A549 (cell line): ENCODE measurements around the gene MRPL18. TPM values are rescaled to one million over a fixed set of nuclear protein-coding genes. Genes with fewer than 3 reads are reported as not detected.
"Not testable (repeated sequence)": the region's sequence is repeated elsewhere in the genome, so short reads cannot be mapped to it uniquely, and the experiment has no call there.

ENCODE experiments used
- ATAC-seq, 2 experiments: fragments of 200-7000 bp in 1 of 2; fragments of >200 bp in 1 of 2; cut with Nextera tagmentation in 1 of 2; cut with Tn5 transposase in 1 of 2; 3 replicates each; pipeline versions ENCODE4 v1.8.0 to v1.9.1; 2018 to 2020; ENCODE audit warnings: mild to moderate bottlenecking in 1 of 2, moderate library complexity in 1 of 2
- CTCF ChIA-PET: fragments of 300-600 bp; sonication (Branson Sonifier 250); formaldehyde crosslinking; extraction: SDS; loops from one replicate; lab custom pipeline; 2021; ENCODE audit warnings: antibody characterized with exemption, inconsistent platforms; lab: Yijun Ruan, JAX
- POLR2A ChIA-PET: fragments of 350-600 bp; formaldehyde crosslinking; extraction: SDS; loops from one replicate; lab custom pipeline; 2021; ENCODE audit warnings: antibody characterized with exemption, inconsistent platforms; lab: Yijun Ruan, JAX
- DNase-seq, 2 experiments: peaks; one replicate each; pipeline versions ENCODE4 v3.0.0 to v3.0.0-alpha.2; 2011 to 2016; ENCODE audit warnings: low read depth in 1 of 2, low spot score in 1 of 2
- FAIRE-seq: peaks from 2 replicates; lab custom pipeline; 2011; peaks lifted over from hg19 to GRCh38; lab: Jason Lieb, UNC
- H3K27ac ChIP-seq, 2 experiments: fragments of >200 bp; sonication (Bioruptor Twin); formaldehyde crosslinking; 3 replicates each; pipeline ENCODE4 v1.5.1; 2016 to 2017
- H3K4me1 ChIP-seq: fragments of >200 bp; sonication (Bioruptor Twin); formaldehyde crosslinking; 3 replicates; pipeline ENCODE4 v1.6.1; 2016
- H3K4me2 ChIP-seq: fragments of >200 bp; sonication (Bioruptor Twin); formaldehyde crosslinking; 3 replicates; pipeline ENCODE4 v1.6.1; 2016
- H3K4me3 ChIP-seq: fragments of >200 bp; sonication (Bioruptor Twin); formaldehyde crosslinking; 3 replicates; pipeline ENCODE4 v1.5.1; 2016
- H3K9me3 ChIP-seq: fragments of >200 bp; sonication (Bioruptor Twin); formaldehyde crosslinking; 3 replicates; pipeline ENCODE4 v1.6.1; 2016
- CBX2 ChIP-seq: fragments of 200-600 bp; sonication (generic); IDR thresholded peaks from 2 replicates; pipeline ENCODE4 v1.6.1; 2016; ENCODE audit warnings: low read depth, mild to moderate bottlenecking, borderline replicate concordance
- CEBPB ChIP-seq, 2 experiments: fragments of >200 bp in 1 of 2; sonication (Bioruptor Twin) in 1 of 2; formaldehyde crosslinking in 1 of 2; IDR thresholded peaks; 2 replicates each; pipeline ENCODE4 v1.6.1; 2012 to 2016
- EP300 ChIP-seq, 2 experiments: fragments of >200 bp; sonication (Bioruptor Twin); formaldehyde crosslinking; IDR thresholded peaks; 2 replicates in 1 of 2; 3 replicates in 1 of 2; pipeline ENCODE4 v1.6.1; 2016 to 2017
- FOSL2 ChIP-seq, 2 experiments: fragments of 450-650 bp in 1 of 2; fragments of >200 bp in 1 of 2; sonication (Bioruptor Twin) in 1 of 2; formaldehyde crosslinking; IDR thresholded peaks; 2 replicates each; pipeline versions ENCODE4 v1.5.0 to v1.6.1; 2016 to 2020; ENCODE audit warnings: mild to moderate bottlenecking in 1 of 2, moderate library complexity in 1 of 2
- HEYL ChIP-seq: fragments of 250-450 bp; sonication (Bioruptor Pico); IDR thresholded peaks from 2 replicates; pipeline ENCODE4 v1.8.0; 2021; ENCODE audit warnings: mild to moderate bottlenecking, moderate library complexity
- KDM1A ChIP-seq: fragments of 200-600 bp; sonication (generic); IDR thresholded peaks from 2 replicates; pipeline ENCODE4 v1.6.1; 2016; ENCODE audit warnings: low read depth, mild to moderate bottlenecking
- MYC ChIP-seq: IDR thresholded peaks from 2 replicates; pipeline ENCODE4 v1.6.1; 2012; ENCODE audit warnings: mild to moderate bottlenecking, inconsistent platforms, low read length, improper control_type of control experiment, borderline replicate concordance
- RFX5 ChIP-seq: fragments of 450-650 bp; IDR thresholded peaks from 2 replicates; pipeline ENCODE4 v1.7.1; 2014; ENCODE audit warnings: antibody characterized with exemption, mild to moderate bottlenecking, moderate library complexity
- SREBF2 ChIP-seq: fragments of 450-650 bp; IDR thresholded peaks from 2 replicates; pipeline ENCODE4 v1.6.1; 2014; ENCODE audit warnings: mild to moderate bottlenecking, moderate library complexity
- TFCP2L1 ChIP-seq: fragments of 250-450 bp; sonication (Bioruptor Pico); IDR thresholded peaks from 2 replicates; pipeline ENCODE4 v1.5.0; 2021; ENCODE audit warnings: mild to moderate bottlenecking
- TP53 ChIP-seq: fragments of 250-450 bp; sonication (Bioruptor Pico); IDR thresholded peaks from 2 replicates; pipeline ENCODE4 v1.5.0; 2021; ENCODE audit warnings: mild to moderate bottlenecking, moderate library complexity
- USF2 ChIP-seq: fragments of 450-650 bp; IDR thresholded peaks from 2 replicates; pipeline ENCODE4 v1.6.1; 2014; ENCODE audit warnings: antibody characterized with exemption
- WGBS: methylation state at CpG from one replicate; pipeline ENCODE4 v1.1.6; 2017; ENCODE audit errors: missing lambda C conversion rate; 5-methylcytosine and 5-hydroxymethylcytosine counted together
- polyA plus RNA-seq, 4 experiments: library from polyadenylated mRNA; depleted of rRNA in 3 of 4; stranded (reverse); fragments of >200 nt; fragmentation: RNase III in 1 of 4; extraction: RNeasy Plus Mini Kit Qiagen cat#74134 plus additional on column Dnase treatment in 1 of 4; gene quantifications; 2 replicates in 3 of 4; 3 replicates in 1 of 4; pipeline ENCODE4 v1.2.3, GENCODE V29; 2011 to 2017
- TF ChIP-seq, protein P1 (sequence below): fragments of >200 bp; sonication (Bioruptor Twin); formaldehyde crosslinking; IDR thresholded peaks from 3 replicates; pipeline ENCODE4 v1.5.1; 2016

MRPL18 gene
- polyA plus RNA-seq, 2 of the 4 experiments (the other 2 are of a cell fraction): 115 to 142 TPM

DNA sequence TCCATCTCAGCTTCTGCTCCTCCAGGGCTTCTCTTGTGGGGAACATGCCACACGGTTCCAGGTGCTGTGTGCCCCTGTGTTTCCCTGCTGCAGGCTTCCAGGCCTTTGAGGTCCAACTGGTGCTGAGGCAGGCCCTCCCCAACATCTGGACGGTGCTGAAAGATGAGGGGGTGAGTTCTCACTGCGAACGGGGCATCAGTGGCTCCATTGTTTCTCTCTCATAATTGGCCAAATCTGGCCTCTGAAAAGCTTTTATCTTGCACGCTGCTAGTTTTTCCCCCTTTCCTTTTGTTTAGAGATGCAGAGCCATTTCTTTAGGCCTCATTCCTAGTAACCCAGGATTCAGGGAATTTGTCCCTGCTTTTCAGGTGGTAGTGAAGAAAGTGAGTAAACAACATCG is 18.4 kb downstream of the MRPL18 start:
- Histone ChIP-seq H3K4me3 (no peak overlapping the region), H3K9me3 (no peaks in the 10 kb centered on the region), H3K4me1 (no peaks in the 10 kb centered on the region), H3K27ac (no peak overlapping the region), H3K4me2 (no peak overlapping the region)
- POLR2A ChIA-PET: no interaction called here
- TF ChIP-seq MYC: no peak
- no peak for TF ChIP-seq KDM1A
- TF ChIP-seq FOSL2 (IDR thresholded peaks at IDR 0.05): no peak
- TF ChIP-seq FOSL2 (CRISPR knock-in tag; IDR thresholded peaks at IDR 0.05): no peak
- DNase-seq (no peak), ATAC-seq (no peak), FAIRE-seq (no peak)
- WGBS: 55% methylated on average over 6 of the region's 6 CpGs
- CTCF ChIA-PET: no interaction called here

- 56% methylated on average over 1 of the region's 4 CpGs for WGBS
These were observed 18.9 kb downstream of the MRPL18 start for GRCh38 chr6:159809149-159809548.

DNA sequence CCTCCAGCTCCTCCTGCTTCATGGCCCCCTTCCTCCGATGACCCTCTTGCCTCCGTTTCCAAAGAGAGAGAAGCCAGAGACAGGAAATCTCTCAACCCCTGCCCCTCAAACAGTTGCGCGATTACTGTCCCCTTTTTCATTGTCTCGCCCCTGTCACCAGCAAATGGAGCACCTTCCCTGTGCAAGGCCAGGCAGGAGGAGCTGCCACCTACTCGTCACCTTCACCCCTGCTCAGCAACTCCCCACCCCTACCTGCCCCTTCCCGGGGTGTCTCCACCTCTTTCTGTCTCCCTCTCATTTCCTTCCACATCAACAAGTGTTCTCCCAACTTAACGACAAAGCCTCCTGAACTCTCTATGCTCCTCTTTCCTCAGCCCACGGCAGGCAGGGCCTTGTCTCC is 23.5 kb downstream of the MRPL18 start:
- ATAC-seq: no peak
- Histone ChIP-seq H3K4me2 (no peak overlapping the region), H3K4me1 (no peaks in the 10 kb centered on the region), H3K9me3 (no peaks in the 10 kb centered on the region), H3K27ac (no peak overlapping the region), H3K4me3 (no peak overlapping the region)
- no peak for DNase-seq
- no peak for TF ChIP-seq USF2
- TF ChIP-seq CBX2: no peak
- TF ChIP-seq RFX5: no peak
- TF ChIP-seq SREBF2: no peak
- no peak for TF ChIP-seq CEBPB (IDR thresholded peaks at IDR 0.05)
- no peak for TF ChIP-seq KDM1A
- WGBS: 72% methylated on average over 9 of the region's 9 CpGs
- FAIRE-seq: no peak
- POLR2A ChIA-PET: no interaction called here
- CTCF ChIA-PET: no interaction called here

More at GRCh38 chr6:159809149-159809548, 18.9 kb downstream of the MRPL18 start:
- Histone ChIP-seq H3K4me2 (no peak overlapping the region), H3K27ac (no peak overlapping the region), H3K9me3 (no peaks in the 10 kb centered on the region), H3K4me1 (no peaks in the 10 kb centered on the region), H3K4me3 (no peak overlapping the region)
- no peak for TF ChIP-seq USF2
- no peak for TF ChIP-seq EP300 (IDR thresholded peaks at IDR 0.05)
- TF ChIP-seq FOSL2 (IDR thresholded peaks at IDR 0.05): no peak
- no peak for TF ChIP-seq FOSL2 (CRISPR knock-in tag; IDR thresholded peaks at IDR 0.05)
- TF ChIP-seq, protein P1, sequence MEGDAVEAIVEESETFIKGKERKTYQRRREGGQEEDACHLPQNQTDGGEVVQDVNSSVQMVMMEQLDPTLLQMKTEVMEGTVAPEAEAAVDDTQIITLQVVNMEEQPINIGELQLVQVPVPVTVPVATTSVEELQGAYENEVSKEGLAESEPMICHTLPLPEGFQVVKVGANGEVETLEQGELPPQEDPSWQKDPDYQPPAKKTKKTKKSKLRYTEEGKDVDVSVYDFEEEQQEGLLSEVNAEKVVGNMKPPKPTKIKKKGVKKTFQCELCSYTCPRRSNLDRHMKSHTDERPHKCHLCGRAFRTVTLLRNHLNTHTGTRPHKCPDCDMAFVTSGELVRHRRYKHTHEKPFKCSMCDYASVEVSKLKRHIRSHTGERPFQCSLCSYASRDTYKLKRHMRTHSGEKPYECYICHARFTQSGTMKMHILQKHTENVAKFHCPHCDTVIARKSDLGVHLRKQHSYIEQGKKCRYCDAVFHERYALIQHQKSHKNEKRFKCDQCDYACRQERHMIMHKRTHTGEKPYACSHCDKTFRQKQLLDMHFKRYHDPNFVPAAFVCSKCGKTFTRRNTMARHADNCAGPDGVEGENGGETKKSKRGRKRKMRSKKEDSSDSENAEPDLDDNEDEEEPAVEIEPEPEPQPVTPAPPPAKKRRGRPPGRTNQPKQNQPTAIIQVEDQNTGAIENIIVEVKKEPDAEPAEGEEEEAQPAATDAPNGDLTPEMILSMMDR: no peak
- no peak for TF ChIP-seq HEYL (CRISPR knock-in tag)
- ChIA-PET CTCF (no interaction called here), POLR2A (no interaction called here)
- no peak for FAIRE-seq
- no peak for ATAC-seq
- no peak for DNase-seq

DNA sequence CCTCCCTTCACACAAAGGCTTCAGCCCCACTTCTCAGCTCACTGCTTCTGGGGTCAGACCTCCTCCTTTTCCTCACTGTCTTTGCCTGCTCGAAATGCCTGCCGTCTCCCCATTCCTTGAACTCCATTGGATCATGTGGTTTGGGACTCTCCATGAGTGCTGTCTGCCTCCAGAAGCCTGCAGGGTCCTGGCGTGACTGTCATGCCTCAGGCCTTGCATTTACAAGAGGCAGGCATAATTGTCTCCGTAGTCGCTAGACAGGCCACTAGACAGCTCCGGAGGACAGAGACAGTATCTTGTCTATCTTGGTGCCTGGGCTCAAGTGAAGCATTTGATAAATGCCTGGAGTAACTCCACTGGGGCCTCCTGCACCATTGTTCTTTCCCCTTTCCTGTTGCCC is 25.1 kb downstream of the MRPL18 start:
- no peak overlapping the region for H3K4me2 ChIP-seq
- no peaks in the 10 kb centered on the region for H3K9me3 ChIP-seq
- ATAC-seq (no peak), DNase-seq (no peak), FAIRE-seq (no peak)
- ChIA-PET POLR2A (no interaction called here), CTCF (no interaction called here)
- no peak overlapping the region for H3K27ac ChIP-seq
- H3K4me3 ChIP-seq: no peak overlapping the region
- 69% methylated on average over 5 of the region's 6 CpGs for WGBS
- H3K4me1 ChIP-seq: no peaks in the 10 kb centered on the region
- TF ChIP-seq TP53 (CRISPR knock-in tag) (no peak), TFCP2L1 (no peak)
- TF ChIP-seq, protein P1: no peak

DNA sequence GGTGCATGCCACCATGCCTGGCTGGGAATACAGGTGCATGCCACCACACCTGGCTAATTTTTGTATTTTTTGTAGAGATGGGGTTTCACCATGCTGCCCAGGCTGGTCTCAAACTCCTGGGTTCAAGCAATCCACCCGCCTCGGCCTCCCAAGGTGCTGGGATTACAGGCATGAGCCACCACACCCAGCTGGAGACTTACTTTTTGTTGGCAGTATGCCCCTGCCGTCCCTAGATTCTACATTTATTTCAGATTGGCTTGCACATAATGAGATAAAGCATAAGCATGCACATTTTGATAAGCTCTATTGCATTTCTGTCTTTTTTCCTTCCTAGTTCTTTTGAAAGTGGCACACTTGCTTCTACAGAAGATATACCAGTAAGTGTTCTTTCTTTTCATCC is 26.5 kb downstream of the MRPL18 start:
- POLR2A ChIA-PET, H3K4me1 ChIP-seq, CTCF ChIA-PET: not testable (repeated sequence)

More for the DNA sequence above, 26.5 kb downstream of the MRPL18 start:
- DNase-seq, H3K27ac ChIP-seq, ATAC-seq, H3K4me2 ChIP-seq, H3K9me3 ChIP-seq, FAIRE-seq, H3K4me3 ChIP-seq: not testable (repeated sequence)
- 72% methylated on average over 3 of the region's 3 CpGs for WGBS
